Stomach (tissue), 9 donors: Measurements from ENCODE around the gene CLDN18. TPM values are rescaled to one million over a fixed set of nuclear protein-coding genes. Genes with fewer than 3 reads are reported as not detected.

ENCODE experiments used
- DNase-seq, 2 donors: peaks; one replicate each; pipeline versions ENCODE4 v3.0.0 to v3.0.0-alpha.2; 2013 to 2019
- H3K27ac ChIP-seq, 5 donors: fragments of 200-600 bp in 4 of 5; sonication (generic) in 4 of 5; one replicate each; pipeline ENCODE4 v1.5.1; 2013 to 2019; ENCODE audit warnings: mild to moderate bottlenecking in 1 of 5, moderate library complexity in 1 of 5
- H3K27me3 ChIP-seq, 3 donors: fragments of 200-600 bp; sonication (generic); one replicate each; pipeline ENCODE4 v1.5.1; 2017 to 2019; ENCODE audit warnings: mixed run types in 1 of 3
- H3K36me3 ChIP-seq, 4 donors: fragments of 200-600 bp; sonication (generic); 1 replicate in 3 of 4; 2 replicates in 1 of 4; pipeline ENCODE4 v1.5.1; 2016 to 2019
- H3K4me1 ChIP-seq, 4 donors: fragments of 200-600 bp; sonication (generic); one replicate each; pipeline ENCODE4 v1.5.1; 2016 to 2019
- H3K4me3 ChIP-seq, 4 donors: fragments of 200-600 bp; sonication (generic) in 3 of 4; one replicate each; pipeline ENCODE4 v1.5.1; 2016 to 2019; ENCODE audit warnings: mild to moderate bottlenecking in 1 of 4
- H3K9me3 ChIP-seq, 4 donors: fragments of 200-600 bp; sonication (generic); one replicate each; pipeline ENCODE4 v1.5.1; 2016 to 2019
- EP300 ChIP-seq: sonication (generic); formaldehyde crosslinking; IDR thresholded peaks from one replicate; pipeline ENCODE4 v1.6.1; 2017; ENCODE audit warnings: antibody characterized with exemption
- POLR2A ChIP-seq, 4 donors: fragments of 450-650 bp; IDR thresholded peaks; one replicate each; pipeline ENCODE4 v1.6.1; 2016; ENCODE audit warnings: antibody characterized with exemption in 4 of 4, control low read depth in 2 of 4, mild to moderate bottlenecking in 1 of 4, moderate library complexity in 1 of 4
- POLR2AphosphoS5 ChIP-seq, 3 donors: sonication (generic); formaldehyde crosslinking; IDR thresholded peaks; one replicate each; pipeline ENCODE4 v1.6.1; 2016; ENCODE audit warnings: antibody characterized with exemption in 3 of 3
- WGBS, 5 donors: extraction: QIAGEN DNeasy Blood & Tissue Kit in 3 of 5; methylation state at CpG; one replicate each; pipeline versions ENCODE4 v1.1.5 to v1.1.7; 2013 to 2018; 5-methylcytosine and 5-hydroxymethylcytosine counted together
- intact Hi-C: fragments of 100-400 bp; cut with DNase I; formaldehyde crosslinking; loops from one replicate; pipeline ENCODE4 v1.15.1; 2023; ENCODE audit warnings: low total_unique reads
- polyA plus RNA-seq, 3 donors: library from polyadenylated mRNA; stranded (reverse); fragments of 200-250 nt; gene quantifications; one replicate each; pipeline ENCODE4 v1.2.3, GENCODE V29; 2013
- total RNA-seq, 5 donors: library from RNA; depleted of rRNA; stranded (reverse); fragments of >200 nt; gene quantifications; one replicate each; pipeline versions ENCODE4 v1.1.0 to v1.2.3, GENCODE V29; 2014 to 2016
- TF ChIP-seq, protein P1 (sequence below), 7 experiments: fragments of 450-650 bp in 4 of 7; fragments of 200-600 bp in 3 of 7; sonication (generic) in 3 of 7; IDR thresholded peaks; one replicate each; pipeline ENCODE4 v1.5.1; 2016 to 2019; ENCODE audit warnings: antibody characterized with exemption in 7 of 7, control low read depth in 2 of 7, mild to moderate bottlenecking in 1 of 7
- donor health status: healthy with polysubstance abuse.
- donor health status: Bipolar disorder and iron deficiency.
- donor health status: healthy.

Gene CLDN18
- total and polyA plus RNA-seq, 8 donors: 1.4 to 1,096 (median 186) TPM

- H3K9me3 ChIP-seq: no peaks in the 10 kb centered on the region
- H3K4me1 ChIP-seq: peaks cover 14 to 75% (median 28%) of the 10 kb centered on the region in 4 donors
- H3K27me3 ChIP-seq: no peaks in the 10 kb centered on the region
- intact Hi-C loops: no loop called here
- WGBS, 5 donors: 26 to 42% (median 35%) methylated on average over 2 of the region's 2 CpGs
- no peak for DNase-seq
- TF ChIP-seq POLR2A (IDR thresholded peaks at IDR 0.05) (no peak), EP300 (no peak), POLR2AphosphoS5 (IDR thresholded peaks at IDR 0.05) (peak in 1 of 3 donors; percentile 15)
- TF ChIP-seq, protein P1, sequence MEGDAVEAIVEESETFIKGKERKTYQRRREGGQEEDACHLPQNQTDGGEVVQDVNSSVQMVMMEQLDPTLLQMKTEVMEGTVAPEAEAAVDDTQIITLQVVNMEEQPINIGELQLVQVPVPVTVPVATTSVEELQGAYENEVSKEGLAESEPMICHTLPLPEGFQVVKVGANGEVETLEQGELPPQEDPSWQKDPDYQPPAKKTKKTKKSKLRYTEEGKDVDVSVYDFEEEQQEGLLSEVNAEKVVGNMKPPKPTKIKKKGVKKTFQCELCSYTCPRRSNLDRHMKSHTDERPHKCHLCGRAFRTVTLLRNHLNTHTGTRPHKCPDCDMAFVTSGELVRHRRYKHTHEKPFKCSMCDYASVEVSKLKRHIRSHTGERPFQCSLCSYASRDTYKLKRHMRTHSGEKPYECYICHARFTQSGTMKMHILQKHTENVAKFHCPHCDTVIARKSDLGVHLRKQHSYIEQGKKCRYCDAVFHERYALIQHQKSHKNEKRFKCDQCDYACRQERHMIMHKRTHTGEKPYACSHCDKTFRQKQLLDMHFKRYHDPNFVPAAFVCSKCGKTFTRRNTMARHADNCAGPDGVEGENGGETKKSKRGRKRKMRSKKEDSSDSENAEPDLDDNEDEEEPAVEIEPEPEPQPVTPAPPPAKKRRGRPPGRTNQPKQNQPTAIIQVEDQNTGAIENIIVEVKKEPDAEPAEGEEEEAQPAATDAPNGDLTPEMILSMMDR (IDR thresholded peaks at IDR 0.05): no peak
- peaks cover 4 to 31% (median 16%) of the 10 kb centered on the region in 4 donors for H3K36me3 ChIP-seq
- H3K4me3 ChIP-seq: peak overlapping the region in 1 of 4 donors; percentile 38
- peak overlapping the region; percentile 21 to 95 (median 44) for H3K27ac ChIP-seq
Measured at GRCh38 chr3:138011722-138012121, 1.8 kb downstream of the CLDN18 start.

DNA sequence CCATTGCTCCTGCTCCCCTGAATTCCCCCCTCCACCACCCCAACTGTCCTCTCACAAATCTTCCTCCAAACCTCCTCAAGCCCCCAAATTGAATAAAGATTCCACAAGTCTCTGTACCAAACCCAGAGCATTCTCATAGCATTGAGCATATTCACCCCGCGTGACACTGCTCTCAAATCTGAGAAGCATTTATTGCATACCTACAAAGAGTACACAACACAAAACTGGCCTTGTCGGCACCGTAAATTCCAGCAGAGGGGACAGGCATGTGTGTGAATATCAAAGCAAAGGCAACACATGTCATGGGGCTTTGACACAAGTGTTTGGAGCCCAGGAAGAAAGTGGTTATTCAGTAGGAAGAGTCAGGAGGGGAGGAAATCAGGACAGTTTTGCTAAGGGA lies 2.6 kb downstream of the CLDN18 start:
- peak overlapping the region in 1 of 4 donors; percentile 38 for H3K4me3 ChIP-seq
- intact Hi-C loops: no loop called here

DNA sequence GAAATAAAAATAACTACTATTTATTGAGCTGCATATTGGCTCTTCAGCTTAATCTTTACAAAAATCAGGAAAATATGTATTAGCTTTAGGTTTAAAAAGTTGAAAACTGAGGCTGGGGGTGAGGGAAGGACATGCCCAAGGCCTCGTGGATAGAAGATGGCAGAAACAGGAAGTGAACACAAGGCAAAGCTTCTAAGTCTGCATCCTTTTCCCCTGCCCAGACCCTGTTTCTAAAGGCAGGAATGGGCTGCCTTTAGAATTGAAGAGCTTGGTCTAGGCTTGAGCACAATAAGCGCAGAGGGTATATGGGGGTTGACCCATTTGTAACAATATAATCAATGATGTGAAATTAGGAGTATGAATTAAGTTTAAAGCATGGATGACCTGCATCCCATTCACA lies 6.1 kb downstream of the CLDN18 start:
- Histone ChIP-seq H3K27me3 (no peaks in the 10 kb centered on the region), H3K4me3 (no peak overlapping the region), H3K4me1 (peaks cover 8 to 76% (median 38%) of the 10 kb centered on the region in 4 donors), H3K27ac (peak overlapping the region in 3 of 5 donors; percentile 51 to 95 (median 61)), H3K36me3 (peaks cover 0 to 27% (median 15%) of the 10 kb centered on the region in 4 donors), H3K9me3 (no peaks in the 10 kb centered on the region)
- WGBS, 5 donors: 66 to 80% (median 76%) methylated on average over 2 of the region's 2 CpGs
- no peak for DNase-seq
- intact Hi-C loops: no loop called here
- no peak for TF ChIP-seq EP300
- TF ChIP-seq, protein P1 (IDR thresholded peaks at IDR 0.05): no peak
- TF ChIP-seq POLR2A (IDR thresholded peaks at IDR 0.05): no peak

More for the DNA sequence above, 2.6 kb downstream of the CLDN18 start:
- DNase-seq: no peak
- H3K9me3 ChIP-seq: no peaks in the 10 kb centered on the region
- 74 to 93% (median 89%) methylated on average over 4 of the region's 4 CpGs for WGBS, 5 donors
- TF ChIP-seq, protein P1 (IDR thresholded peaks at IDR 0.05): no peak
- TF ChIP-seq POLR2A (IDR thresholded peaks at IDR 0.05) (no peak), POLR2AphosphoS5 (IDR thresholded peaks at IDR 0.05) (no peak), EP300 (no peak)
- no peaks in the 10 kb centered on the region for H3K27me3 ChIP-seq
- H3K36me3 ChIP-seq: peaks cover 4 to 31% (median 16%) of the 10 kb centered on the region in 4 donors
- H3K4me1 ChIP-seq: peaks cover 14 to 73% (median 28%) of the 10 kb centered on the region in 4 donors
- H3K27ac ChIP-seq: peak overlapping the region in 4 of 5 donors; percentile 39 to 95 (median 66)

DNA sequence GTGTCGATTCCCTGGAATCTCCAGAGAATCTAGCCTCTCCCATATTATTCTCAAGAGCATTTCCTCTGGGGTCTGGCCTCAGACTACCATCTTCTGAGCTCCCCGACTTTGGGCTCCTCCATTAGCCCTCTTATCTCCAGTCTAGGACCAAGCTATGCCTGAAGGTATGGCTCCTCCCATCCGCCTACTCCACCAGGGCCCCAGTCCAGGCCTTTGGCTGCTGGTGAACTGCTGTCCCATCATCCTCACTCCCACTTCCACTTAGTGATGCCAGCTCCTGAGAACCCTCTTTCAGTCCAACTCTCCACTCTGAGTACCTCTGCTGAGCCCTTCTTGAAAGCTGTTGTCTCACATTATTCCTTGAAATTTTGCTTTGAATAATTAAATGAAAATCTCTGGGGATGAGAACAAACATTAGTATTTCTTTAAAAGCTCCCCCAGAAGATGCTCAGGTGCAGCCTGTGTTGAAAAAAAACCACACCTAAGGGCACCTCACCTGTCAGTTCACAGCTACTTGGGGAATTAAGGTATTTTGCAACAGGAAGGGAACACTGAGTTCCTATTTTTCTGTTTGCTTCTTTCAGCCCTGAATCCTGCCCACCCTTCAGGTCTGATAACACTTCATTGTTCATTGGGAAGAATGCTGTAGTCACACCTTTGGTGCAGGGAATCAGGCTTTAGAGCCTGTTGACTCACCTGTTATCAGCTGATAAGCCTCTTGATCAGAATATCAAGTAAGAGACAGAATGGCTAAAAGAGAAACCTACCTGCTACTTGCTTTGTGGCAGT lies 9.5 kb downstream of the CLDN18 start:
- no peak overlapping the region for H3K4me3 ChIP-seq
- no peaks in the 10 kb centered on the region for H3K9me3 ChIP-seq
- no peaks in the 10 kb centered on the region for H3K27me3 ChIP-seq
- H3K4me1 ChIP-seq: peaks cover 6 to 78% (median 42%) of the 10 kb centered on the region in 4 donors
- intact Hi-C loops: no loop called here
- DNase-seq: peak; percentile 49 to 64
- WGBS, 5 donors: 37 to 73% (median 46%) methylated on average over 3 of the region's 3 CpGs
- peaks cover 8 to 51% (median 28%) of the 10 kb centered on the region in 4 donors for H3K36me3 ChIP-seq
- no peak for TF ChIP-seq POLR2A (IDR thresholded peaks at IDR 0.05)
- TF ChIP-seq POLR2AphosphoS5 (IDR thresholded peaks at IDR 0.05): peak; percentile 55 to 97 (median 94)
- TF ChIP-seq, protein P1 (IDR thresholded peaks at IDR 0.05): no peak
- H3K27ac ChIP-seq: peak overlapping the region; percentile 73 to 98 (median 83)
